Hematopoietic multipotent progenitor cell (in vitro differentiated cells): ENCODE data around the gene STK32A. TPM values are rescaled to one million over a fixed set of nuclear protein-coding genes. Genes with fewer than 3 reads are reported as not detected.
A peak's percentile ranks its signal among the peaks of the same experiment; 100 is the strongest.

ENCODE experiments used
- DNase-seq, 3 donors: peaks; one replicate each; pipeline ENCODE4 v3.0.0-alpha.2; 2011 to 2015; ENCODE audit warnings: low read depth in 2 of 3, low spot score in 2 of 3
- total RNA-seq: library from RNA; depleted of rRNA; stranded (reverse); fragments of >200 nt; gene quantifications from one replicate; pipeline ENCODE4 v1.2.3, GENCODE V29; 2012

STK32A gene
- total RNA-seq, 1 donor: not detected

GRCh38 chr5:147245381-147246165, 10.7 kb downstream of the STK32A start:
- DNase-seq: no peak

- DNase-seq: no peak
Measured at GRCh38 chr5:147248561-147248960, 13.7 kb downstream of the STK32A start.

GRCh38 chr5:147259837-147260236, 25.0 kb downstream of the STK32A start:
- DNase-seq: no peak

- no peak for DNase-seq
Measured at GRCh38 chr5:147267082-147267832, 32.4 kb downstream of the STK32A start.

- no peak for DNase-seq
Measured at GRCh38 chr5:147276497-147276896, 41.7 kb downstream of the STK32A start.

- no peak for DNase-seq
Measured at GRCh38 chr5:147286296-147286695, 51.5 kb downstream of the STK32A start.

GRCh38 chr5:147287110-147287509, 52.3 kb downstream of the STK32A start:
- DNase-seq: no peak

GRCh38 chr5:147290261-147290660, 55.4 kb downstream of the STK32A start:
- DNase-seq: no peak

- no peak for DNase-seq
Measured at GRCh38 chr5:147303251-147303650, 68.4 kb downstream of the STK32A start.

- DNase-seq: no peak
Measured at GRCh38 chr5:147303976-147304375, 69.2 kb downstream of the STK32A start.

- DNase-seq: no peak
Measured at GRCh38 chr5:147305147-147305546, 70.3 kb downstream of the STK32A start.

- no peak for DNase-seq
Measured at GRCh38 chr5:147306351-147306750, 71.5 kb downstream of the STK32A start.

- no peak for DNase-seq
Measured at GRCh38 chr5:147307170-147307569, 72.3 kb downstream of the STK32A start.

GRCh38 chr5:147309621-147310020, 74.8 kb downstream of the STK32A start:
- DNase-seq: no peak

- DNase-seq: peak in 2 of 3 donors; percentile 24 to 28
Measured at GRCh38 chr5:147310059-147310704, 75.4 kb downstream of the STK32A start.

GRCh38 chr5:147317978-147318684, 83.3 kb downstream of the STK32A start:
- DNase-seq: no peak

- DNase-seq: no peak
Measured at GRCh38 chr5:147321569-147321968, 86.7 kb downstream of the STK32A start.

GRCh38 chr5:147327421-147327820, 92.6 kb downstream of the STK32A start:
- DNase-seq: no peak

- no peak for DNase-seq
Measured at GRCh38 chr5:147327905-147328304, 93.1 kb downstream of the STK32A start.

GRCh38 chr5:147332658-147333057, 97.8 kb downstream of the STK32A start:
- DNase-seq: no peak

GRCh38 chr5:147336876-147337275, 102.0 kb downstream of the STK32A start:
- no peak for DNase-seq
